ENCODE measurements around the gene CBR3.

The CBR3 gene

GRCh38 chr21:36155603-36156338, 20.9 kb downstream of the CBR3 start:
- DNase-seq (ENCODE audit: low read depth in 2 of 2): no peak

GRCh38 chr21:36156339-36156814, 21.5 kb downstream of the CBR3 start:
- DNase-seq (ENCODE audit: low read depth in 2 of 2): peak; percentile 98 to 99

DNA sequence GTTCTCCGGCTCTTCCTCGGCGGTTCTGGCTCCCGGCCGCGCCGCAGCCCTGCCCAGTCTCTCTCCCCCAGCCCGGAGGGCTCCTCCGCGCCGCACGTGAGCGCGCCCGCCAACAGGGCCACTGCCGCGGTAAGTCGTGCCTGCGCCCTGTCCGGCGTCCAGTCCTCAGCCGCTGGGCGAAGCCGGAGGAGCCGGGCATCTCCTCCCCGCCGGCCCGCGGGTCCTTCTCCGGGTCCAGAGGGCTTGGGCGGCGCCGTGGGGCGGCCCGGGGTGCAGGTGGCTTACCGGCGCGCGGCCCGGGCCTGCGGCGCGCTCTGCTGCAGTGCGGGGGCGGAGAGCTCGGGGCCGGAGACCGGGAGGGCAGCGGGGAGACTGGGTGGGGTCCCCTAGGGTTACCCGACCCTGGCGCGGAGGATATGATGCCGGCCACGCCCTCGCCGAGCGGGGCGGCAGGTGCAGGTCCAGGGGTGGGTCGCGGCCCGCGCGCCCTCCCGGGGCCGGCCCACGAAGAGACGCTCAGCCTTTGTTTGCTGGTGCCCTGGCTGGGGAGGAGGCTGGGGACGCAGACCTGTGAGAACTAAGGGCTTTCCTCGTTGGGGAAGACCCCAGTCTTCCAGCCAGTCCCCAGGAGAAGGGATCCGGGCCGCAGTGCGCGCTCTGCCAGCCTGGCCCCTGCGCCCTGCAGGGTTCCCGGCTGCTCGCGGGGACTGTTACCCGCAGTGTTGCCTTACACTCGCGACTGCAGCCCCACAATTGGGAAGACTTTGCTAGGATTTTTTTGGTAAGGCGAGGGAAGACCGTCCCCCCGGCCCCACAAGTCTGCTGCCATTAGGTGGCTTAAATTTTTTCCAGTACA, 22.2 kb downstream of the CBR3 start, which contains the start of gene DOP1B:
DOP1B (plus strand) TSS at position 10 of the 856 bp plus-strand sequence. CDS start 7,910 bp downstream, outside the sequence.
- DNase-seq (ENCODE audit: low read depth in 2 of 2): no peak

- no peak for DNase-seq (ENCODE audit: low read depth in 2 of 2)
Observed at GRCh38 chr21:36159356-36159921, 24.6 kb downstream of the CBR3 start.

DNA sequence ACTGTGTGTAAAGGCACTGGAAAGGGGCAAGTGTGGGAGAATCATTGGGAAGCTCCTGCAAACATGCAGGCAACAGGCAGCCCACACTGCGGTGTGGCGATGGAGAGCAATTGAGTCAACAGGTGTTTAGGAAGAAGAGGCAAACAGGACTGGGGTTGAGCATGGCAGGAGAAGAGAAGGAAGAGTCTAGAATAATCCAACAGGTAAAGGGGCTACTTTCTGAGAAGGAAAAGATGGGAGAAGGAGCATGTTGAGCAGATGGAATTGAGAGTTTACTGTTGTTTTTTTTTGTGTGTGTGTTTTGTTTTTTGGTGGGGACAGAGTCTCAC, 25.9 kb downstream of the CBR3 start:
- no peak for DNase-seq (ENCODE audit: low read depth in 2 of 2)

DNA sequence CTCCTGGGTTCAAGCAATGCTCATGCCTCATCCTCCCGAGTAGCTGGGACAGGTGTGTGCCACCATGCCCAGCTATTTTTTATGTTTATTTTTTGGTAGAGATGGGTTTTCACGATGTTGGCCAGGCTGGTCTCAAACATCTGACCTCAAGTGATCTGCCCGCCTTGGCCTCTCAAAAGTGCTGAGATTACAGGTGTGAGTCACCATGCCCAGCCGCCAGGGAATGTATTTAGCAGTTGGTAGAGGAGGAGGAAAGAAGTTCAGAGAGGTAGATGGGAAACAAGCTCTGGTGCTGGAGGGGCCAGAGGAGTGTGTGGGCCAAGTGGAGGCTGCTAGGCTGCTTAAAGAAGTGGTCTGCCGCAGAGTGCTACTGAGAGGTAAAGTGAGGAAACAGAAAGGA, 27.8 kb downstream of the CBR3 start:
- no peak for DNase-seq (ENCODE audit: low read depth in 2 of 2)

GRCh38 chr21:36163750-36164741, 29.2 kb downstream of the CBR3 start:
- no peak for DNase-seq (ENCODE audit: low read depth in 2 of 2)

- no peak for DNase-seq (ENCODE audit: low read depth in 2 of 2)
Observed at GRCh38 chr21:36165356-36165755, 30.5 kb downstream of the CBR3 start.

GRCh38 chr21:36166705-36167104, 31.8 kb downstream of the CBR3 start:
- DNase-seq (ENCODE audit: low read depth in 2 of 2): no peak

DNA sequence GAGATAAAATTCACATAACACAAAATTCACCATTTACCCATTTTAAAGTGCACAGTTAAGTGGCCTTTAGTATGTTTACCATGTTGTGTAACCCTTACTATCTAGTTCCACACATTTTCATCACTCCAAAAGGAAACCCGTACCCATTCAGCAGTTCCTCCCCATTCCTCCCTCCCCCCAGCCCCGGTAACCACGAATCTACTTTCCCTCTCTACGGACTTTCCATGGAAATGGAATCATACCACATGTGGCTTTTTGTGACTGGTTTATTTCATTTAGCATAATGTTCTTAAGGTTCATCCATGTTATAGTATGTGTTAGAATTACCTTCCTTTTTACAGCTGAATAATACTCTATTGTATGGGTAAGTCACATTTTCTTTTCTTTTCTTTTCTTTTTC, 32.7 kb downstream of the CBR3 start:
- DNase-seq (ENCODE audit: low read depth in 2 of 2): no peak

GRCh38 chr21:36169470-36170128, 34.7 kb downstream of the CBR3 start:
- DNase-seq (ENCODE audit: low read depth in 2 of 2): no peak

DNA sequence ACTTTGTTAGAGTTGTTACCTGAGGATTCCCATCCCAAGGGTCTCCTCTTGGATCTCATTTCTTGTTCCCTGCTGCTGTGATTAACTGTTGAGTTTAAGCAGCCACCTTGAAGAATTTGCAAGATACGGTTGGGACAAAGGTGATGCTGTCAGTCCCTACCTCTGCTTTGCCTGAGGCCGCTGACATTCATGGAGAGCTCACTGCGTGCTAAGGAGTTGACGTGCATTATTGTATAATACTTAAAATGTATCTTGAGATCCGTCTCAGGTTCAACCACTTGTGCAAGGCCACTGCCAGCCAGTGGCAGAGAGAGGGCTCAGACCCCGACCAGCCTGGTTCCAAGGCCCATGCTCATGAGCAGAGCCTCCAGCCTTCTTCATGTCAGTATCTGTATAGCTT, 35.9 kb downstream of the CBR3 start:
- no peak for DNase-seq (ENCODE audit: low read depth in 2 of 2)

- no peak for DNase-seq (ENCODE audit: low read depth in 2 of 2)
Observed at GRCh38 chr21:36171336-36171735, 36.5 kb downstream of the CBR3 start.

DNA sequence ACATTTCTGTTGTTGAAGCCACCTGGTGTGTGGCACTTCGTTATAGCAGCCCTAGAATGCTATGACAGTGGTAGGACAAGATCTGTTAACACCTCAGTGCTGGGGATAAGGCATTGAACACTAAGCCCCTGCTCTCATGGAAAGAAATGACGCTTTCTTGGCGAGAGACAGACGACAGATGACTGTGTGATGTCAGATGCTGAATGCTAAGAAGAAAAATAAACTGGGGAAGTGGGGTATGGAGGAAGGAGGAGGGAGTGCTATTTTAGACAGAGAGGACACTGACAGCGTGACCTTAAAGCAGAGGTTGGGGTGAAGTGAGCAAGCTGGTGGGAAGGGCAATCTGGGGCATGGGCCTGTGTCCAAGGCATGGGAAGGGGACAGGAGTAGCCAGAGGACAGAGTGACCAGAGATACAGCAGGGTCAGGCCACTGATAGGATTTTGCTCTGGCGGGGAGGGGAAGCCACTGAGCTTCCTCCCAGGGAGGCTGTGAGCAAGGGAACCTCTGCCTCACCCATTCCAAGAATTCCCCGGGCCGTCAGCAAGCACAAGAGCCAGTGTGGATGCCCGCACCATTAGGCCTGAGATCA, 37.0 kb downstream of the CBR3 start:
- DNase-seq (ENCODE audit: low read depth in 2 of 2): no peak

GRCh38 chr21:36174780-36175179, 39.9 kb downstream of the CBR3 start:
- no peak for DNase-seq (ENCODE audit: low read depth in 2 of 2)

DNA sequence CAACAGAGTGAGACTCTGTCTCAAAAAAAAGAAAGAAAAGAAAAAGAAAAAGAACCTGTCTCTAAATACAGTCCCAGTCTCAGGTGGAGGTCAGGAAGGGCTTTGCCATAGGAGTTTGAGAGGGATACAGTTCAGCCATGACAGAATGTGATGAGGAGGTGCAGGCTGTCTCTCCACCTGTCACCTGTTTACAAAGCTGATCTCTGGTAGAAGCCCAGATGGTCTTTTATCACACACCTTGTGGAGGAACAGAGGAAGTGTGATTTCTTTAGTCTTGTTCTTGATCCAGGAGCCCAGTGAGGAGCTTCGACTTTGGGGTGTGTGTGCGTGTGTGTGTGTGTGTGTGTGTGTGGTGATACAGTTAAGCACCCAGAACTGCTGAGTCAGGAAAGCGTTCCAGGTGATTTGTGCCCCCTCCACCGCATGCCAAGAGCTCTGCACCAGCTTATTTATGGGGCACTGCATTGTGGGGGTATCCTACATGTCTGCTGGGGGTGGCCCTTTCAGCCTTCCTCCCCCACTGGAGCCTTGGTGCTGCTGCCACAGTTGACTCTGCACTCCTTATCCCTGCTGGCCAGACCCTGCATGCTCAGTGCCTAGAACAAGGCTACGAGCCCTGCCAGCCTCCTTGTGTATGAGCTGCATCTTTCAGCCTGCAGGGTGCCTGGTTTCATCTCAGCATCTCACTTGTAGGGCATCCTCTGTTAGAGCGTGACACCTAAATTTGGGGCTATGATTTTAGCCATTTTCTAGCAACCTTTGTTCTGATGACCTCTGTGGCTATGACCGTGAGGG, 41.1 kb downstream of the CBR3 start:
- DNase-seq (ENCODE audit: low read depth in 2 of 2): no peak

DNA sequence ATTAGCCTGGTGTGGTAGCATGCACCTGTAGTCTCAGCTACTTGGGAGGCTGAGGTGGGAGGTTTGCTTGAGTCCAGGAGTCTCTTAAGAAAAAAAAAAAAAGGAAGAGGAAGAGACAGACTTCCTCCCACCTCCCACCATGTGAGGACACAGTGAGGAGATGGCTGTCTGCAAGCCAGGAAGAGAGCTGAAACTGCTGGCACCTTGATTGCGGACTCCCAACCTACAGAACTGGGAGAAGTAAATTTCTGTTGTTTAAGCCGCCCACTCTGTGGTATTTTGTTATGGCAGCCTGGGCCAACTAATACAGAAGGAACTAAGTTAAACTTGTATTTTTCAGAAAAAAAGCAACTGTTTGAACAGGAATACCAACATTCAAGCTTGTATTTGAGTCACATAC, 43.5 kb downstream of the CBR3 start:
- DNase-seq (ENCODE audit: low read depth in 2 of 2): no peak

DNA sequence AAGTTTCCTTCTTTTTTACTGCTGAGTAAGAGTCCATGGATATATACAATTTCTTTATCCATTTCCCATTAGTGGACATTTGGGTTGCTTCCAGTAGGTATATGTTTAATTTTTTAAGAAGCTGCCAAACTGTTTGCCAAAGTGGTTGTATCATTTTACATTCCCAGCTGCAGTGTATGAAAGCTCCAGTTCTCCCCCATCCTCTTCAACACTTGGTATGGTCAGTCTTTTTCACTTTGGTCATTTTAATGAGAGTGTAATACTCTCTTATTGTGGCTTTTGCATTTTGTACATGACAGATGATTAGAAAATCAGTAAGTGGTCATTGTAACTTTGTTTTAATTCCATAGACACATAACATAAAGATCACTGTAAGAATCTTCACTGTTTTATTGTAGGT, 44.3 kb downstream of the CBR3 start:
- DNase-seq (ENCODE audit: low read depth in 2 of 2): no peak

DNA sequence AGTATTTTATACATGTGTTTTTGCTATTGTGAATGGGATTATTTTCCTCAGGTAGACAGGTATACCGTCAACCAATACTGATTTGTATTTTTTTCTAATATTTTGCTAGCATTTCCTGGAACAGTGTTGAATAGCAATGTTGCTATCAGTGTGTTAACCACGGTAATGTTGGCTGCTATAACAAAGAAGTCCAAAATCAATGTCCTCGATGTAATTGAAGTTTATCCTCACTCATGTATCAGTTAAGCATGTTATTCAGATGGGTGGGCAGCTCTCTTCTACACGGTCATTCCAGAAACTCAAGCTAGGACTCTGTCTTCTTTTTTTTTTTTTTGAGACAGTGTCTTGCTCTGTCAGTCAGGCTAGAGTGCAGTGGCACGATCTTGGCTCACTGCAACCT, 46.1 kb downstream of the CBR3 start:
- DNase-seq (ENCODE audit: low read depth in 2 of 2): no peak
